Stromal cell of bone marrow (primary cell): ENCODE results near the gene KCNH5.

Source experiments
- DNase-seq: peaks from one replicate; pipeline ENCODE4 v3.0.0-alpha.2; 2012; ENCODE audit warnings: low read depth

The KCNH5 gene

GRCh38 chr14:62673014-62673755 is 372.1 kb downstream of the KCNH5 start:
- no peak for DNase-seq

- DNase-seq, result no peak
These were observed 374.7 kb downstream of the KCNH5 start for GRCh38 chr14:62670526-62670925.

DNA sequence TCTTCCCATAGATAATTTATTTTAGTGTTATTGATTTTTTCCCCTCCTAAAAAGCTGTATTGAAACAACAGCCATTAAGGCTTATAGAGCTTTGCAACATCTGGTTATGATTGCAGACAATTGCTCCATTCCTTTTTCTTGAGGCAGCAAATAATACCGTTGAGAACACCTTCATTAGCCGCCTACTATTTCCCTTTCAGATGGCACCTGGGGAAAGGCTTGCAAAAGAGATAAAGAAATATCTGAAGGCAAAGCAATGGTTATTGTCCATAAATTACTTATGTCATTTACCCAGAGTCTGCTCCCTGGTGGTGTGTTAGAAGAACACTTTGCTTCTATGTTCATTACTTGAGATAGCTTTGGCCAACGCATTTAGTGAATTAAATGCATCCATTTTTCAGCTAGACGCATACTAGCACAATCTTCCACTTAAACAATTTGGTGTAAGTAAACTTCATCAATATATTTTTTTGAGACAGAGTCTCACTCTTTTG is 377.8 kb downstream of the KCNH5 start:
- DNase-seq, result no peak

- no peak for DNase-seq
These were observed 380.0 kb downstream of the KCNH5 start for GRCh38 chr14:62665286-62665685.

DNA sequence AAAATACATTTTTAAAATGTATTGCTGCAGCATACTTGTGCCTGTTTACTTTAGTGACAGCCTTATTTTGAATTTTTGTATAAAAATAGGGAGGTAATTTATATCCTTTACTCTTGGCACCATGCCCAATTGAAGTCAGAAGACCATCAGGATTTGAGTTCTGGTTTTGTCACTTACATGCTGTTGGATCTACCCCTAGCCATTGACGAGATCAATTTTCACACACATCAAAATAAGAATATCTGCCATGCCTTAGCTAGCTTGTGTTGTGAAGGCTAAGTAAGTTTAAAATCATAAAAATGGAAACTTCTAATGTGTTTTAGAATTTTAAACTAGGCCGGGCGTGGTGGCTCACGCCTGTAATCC is 381.8 kb downstream of the KCNH5 start:
- no peak for DNase-seq

- DNase-seq, result no peak
These were observed 382.3 kb downstream of the KCNH5 start for GRCh38 chr14:62662811-62663455.

DNA sequence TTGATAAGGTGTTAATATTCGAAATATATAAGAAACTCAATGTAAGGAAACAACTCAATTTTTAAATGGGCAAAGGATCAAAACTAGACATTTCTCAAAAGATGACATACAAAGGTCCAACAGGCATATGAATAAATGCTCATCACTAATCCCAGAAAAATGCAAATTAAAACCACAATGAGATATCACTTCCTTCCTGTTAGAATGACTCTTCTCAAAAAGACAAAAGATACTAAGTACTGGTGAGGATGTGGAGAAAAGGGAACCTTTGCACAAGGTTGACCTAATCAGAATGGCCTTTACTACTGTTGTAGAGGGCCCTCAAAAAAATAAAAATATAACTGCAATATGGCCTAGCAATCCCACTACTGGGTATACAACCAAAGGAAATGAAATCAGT is 383.4 kb downstream of the KCNH5 start:
- DNase-seq, result no peak

- no peak for DNase-seq
These were observed 386.6 kb downstream of the KCNH5 start for GRCh38 chr14:62658631-62659030.

DNA sequence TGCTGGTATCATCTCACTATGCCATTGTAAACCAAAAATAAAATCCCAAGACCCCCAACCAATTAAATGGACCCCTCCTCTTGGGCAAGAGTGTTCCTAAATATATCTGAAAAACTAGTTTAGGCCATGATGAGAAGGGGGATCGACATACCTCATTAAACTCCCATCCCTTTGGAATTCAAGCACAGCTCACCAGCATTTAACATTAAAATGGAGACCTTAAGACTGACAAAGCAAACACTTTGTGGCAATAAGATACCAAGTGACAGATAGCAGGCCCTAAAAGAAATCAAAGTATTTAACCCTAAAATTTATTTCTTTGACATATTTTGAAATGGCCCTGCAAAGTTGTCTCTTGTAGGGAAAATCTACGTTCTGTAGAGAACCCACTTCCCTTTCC is 387.9 kb downstream of the KCNH5 start:
- DNase-seq, result no peak

GRCh38 chr14:62655166-62655565 is 390.1 kb downstream of the KCNH5 start:
- DNase-seq, result no peak

GRCh38 chr14:62654641-62655040 is 390.6 kb downstream of the KCNH5 start:
- DNase-seq, result no peak
